Central memory CD4-positive, alpha-beta T cell (primary cell): ENCODE data around the gene CCL20.
"Not testable (repeated sequence)": the region's sequence is repeated elsewhere in the genome, so short reads cannot be mapped to it uniquely, and the experiment has no call there.

Experiments
- DNase-seq: peaks from one replicate; pipeline ENCODE4 v3.0.0; 2022

The CCL20 gene

GRCh38 chr2:227834916-227835650 lies 21.4 kb downstream of the CCL20 start:
- no peak for DNase-seq

GRCh38 chr2:227839339-227840129 lies 25.9 kb downstream of the CCL20 start:
- DNase-seq, result not testable (repeated sequence)

- no peak for DNase-seq
Measured at GRCh38 chr2:227846831-227847230, 33.2 kb downstream of the CCL20 start.

- DNase-seq, result no peak
Measured at GRCh38 chr2:227848146-227848545, 34.5 kb downstream of the CCL20 start.

GRCh38 chr2:227848586-227848985 lies 34.9 kb downstream of the CCL20 start:
- peak; percentile 74 for DNase-seq

GRCh38 chr2:227849906-227850305 lies 36.3 kb downstream of the CCL20 start:
- no peak for DNase-seq

- DNase-seq, result no peak
Measured at GRCh38 chr2:227853204-227853629, 39.6 kb downstream of the CCL20 start.

- DNase-seq, result no peak
Measured at GRCh38 chr2:227853765-227854271, 40.2 kb downstream of the CCL20 start.

- no peak for DNase-seq
Measured at GRCh38 chr2:227855440-227855839, 41.8 kb downstream of the CCL20 start.

- DNase-seq, result no peak
Measured at GRCh38 chr2:227856697-227857096, 43.1 kb downstream of the CCL20 start.

- DNase-seq, result no peak
Measured at GRCh38 chr2:227860221-227860641, 46.6 kb downstream of the CCL20 start.

- no peak for DNase-seq
Measured at GRCh38 chr2:227861011-227861410, 47.4 kb downstream of the CCL20 start.

GRCh38 chr2:227862227-227862740 lies 48.6 kb downstream of the CCL20 start:
- DNase-seq, result peak; percentile 39

- no peak for DNase-seq
Measured at GRCh38 chr2:227862741-227863588, 49.3 kb downstream of the CCL20 start.

- DNase-seq, result no peak
Measured at GRCh38 chr2:227864161-227864756, 50.6 kb downstream of the CCL20 start.

GRCh38 chr2:227865291-227865690 lies 51.6 kb downstream of the CCL20 start:
- DNase-seq, result no peak
